NCI-H1092 treated with DMSO at 0.1 percent for 48 hours (cell line): Measurements from ENCODE around the gene SALL1.

Experiments
- DNase-seq: peaks from one replicate; lab custom pipeline; 2025; lab: John Stamatoyannopoulos, UW

SALL1 gene

GRCh38 chr16:51111759-51112158 is 39.3 kb downstream of the SALL1 start:
- no peak for DNase-seq

GRCh38 chr16:51110700-51111157 is 40.3 kb downstream of the SALL1 start:
- no peak for DNase-seq

- DNase-seq: no peak
Observed at GRCh38 chr16:51109173-51109572, 41.9 kb downstream of the SALL1 start.

GRCh38 chr16:51107742-51108141 is 43.3 kb downstream of the SALL1 start:
- no peak for DNase-seq

- no peak for DNase-seq
Observed at GRCh38 chr16:51106535-51106934, 44.5 kb downstream of the SALL1 start.

GRCh38 chr16:51103590-51103989 is 47.5 kb downstream of the SALL1 start:
- no peak for DNase-seq

GRCh38 chr16:51097729-51098128 is 53.3 kb downstream of the SALL1 start:
- DNase-seq: no peak

GRCh38 chr16:51095890-51096626 is 55.0 kb downstream of the SALL1 start:
- no peak for DNase-seq

- no peak for DNase-seq
Observed at GRCh38 chr16:51095084-51095881, 55.8 kb downstream of the SALL1 start.

GRCh38 chr16:51093726-51094280 is 57.3 kb downstream of the SALL1 start:
- no peak for DNase-seq
